ENCODE measurements around the gene TFCP2L1.

GRCh38 chr2:121247534-121247933, 37.5 kb downstream of the TFCP2L1 start:
- TF ChIP-seq POLR2A (IDR thresholded peaks at IDR 0.05): no peak
- TF ChIP-seq, protein P1, sequence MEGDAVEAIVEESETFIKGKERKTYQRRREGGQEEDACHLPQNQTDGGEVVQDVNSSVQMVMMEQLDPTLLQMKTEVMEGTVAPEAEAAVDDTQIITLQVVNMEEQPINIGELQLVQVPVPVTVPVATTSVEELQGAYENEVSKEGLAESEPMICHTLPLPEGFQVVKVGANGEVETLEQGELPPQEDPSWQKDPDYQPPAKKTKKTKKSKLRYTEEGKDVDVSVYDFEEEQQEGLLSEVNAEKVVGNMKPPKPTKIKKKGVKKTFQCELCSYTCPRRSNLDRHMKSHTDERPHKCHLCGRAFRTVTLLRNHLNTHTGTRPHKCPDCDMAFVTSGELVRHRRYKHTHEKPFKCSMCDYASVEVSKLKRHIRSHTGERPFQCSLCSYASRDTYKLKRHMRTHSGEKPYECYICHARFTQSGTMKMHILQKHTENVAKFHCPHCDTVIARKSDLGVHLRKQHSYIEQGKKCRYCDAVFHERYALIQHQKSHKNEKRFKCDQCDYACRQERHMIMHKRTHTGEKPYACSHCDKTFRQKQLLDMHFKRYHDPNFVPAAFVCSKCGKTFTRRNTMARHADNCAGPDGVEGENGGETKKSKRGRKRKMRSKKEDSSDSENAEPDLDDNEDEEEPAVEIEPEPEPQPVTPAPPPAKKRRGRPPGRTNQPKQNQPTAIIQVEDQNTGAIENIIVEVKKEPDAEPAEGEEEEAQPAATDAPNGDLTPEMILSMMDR (IDR thresholded peaks at IDR 0.05): no peak
- TF ChIP-seq EP300 (IDR thresholded peaks at IDR 0.05): no peak
